Loucy (cell line): ENCODE data around the gene FAM193A.

ENCODE experiments used
- H2AFZ ChIP-seq: fragments of 200-600 bp; sonication (generic); 2 replicates; pipeline ENCODE4 v1.6.0; 2016; ENCODE audit warnings: antibody characterized with exemption, mild to moderate bottlenecking, low read length, moderate library complexity
- H3F3A ChIP-seq: fragments of 200-600 bp; 2 replicates; pipeline ENCODE4 v1.6.0; 2016; ENCODE audit warnings: antibody characterized with exemption, low read depth, mild to moderate bottlenecking
- H3K27me3 ChIP-seq: fragments of 200-600 bp; sonication (generic); 2 replicates; pipeline ENCODE4 v1.6.1; 2014; ENCODE audit warnings: low read length, mild to moderate bottlenecking; ENCODE audit not compliant: insufficient read depth, poor library complexity, severe bottlenecking
- H3K36me3 ChIP-seq: fragments of 200-600 bp; sonication (generic); 2 replicates; pipeline ENCODE4 v1.6.1; 2016; ENCODE audit warnings: low read length; ENCODE audit not compliant: insufficient read depth
- H3K4me1 ChIP-seq: fragments of 200-600 bp; sonication (generic); 2 replicates; pipeline ENCODE4 v1.5.1; 2014; ENCODE audit warnings: low read length, mild to moderate bottlenecking; ENCODE audit not compliant: insufficient read depth, poor library complexity, severe bottlenecking
- H3K4me2 ChIP-seq: fragments of 200-600 bp; sonication (generic); 2 replicates; pipeline ENCODE4 v1.6.0; 2014; ENCODE audit warnings: antibody characterized with exemption, low read length, low read depth, mild to moderate bottlenecking; ENCODE audit not compliant: poor library complexity, severe bottlenecking
- H3K4me3 ChIP-seq: fragments of 200-600 bp; sonication (generic); 2 replicates; pipeline ENCODE4 v1.5.1; 2014; ENCODE audit warnings: low read length, mild to moderate bottlenecking, mixed read lengths; ENCODE audit not compliant: poor library complexity, severe bottlenecking
- H3K79me2 ChIP-seq: fragments of 200-600 bp; sonication (generic); 2 replicates; pipeline ENCODE4 v1.6.1; 2014; ENCODE audit warnings: low read length; ENCODE audit not compliant: insufficient read depth
- H3K9ac ChIP-seq: fragments of 200-600 bp; sonication (generic); 2 replicates; pipeline ENCODE4 v1.6.0; 2014; ENCODE audit warnings: mild to moderate bottlenecking, low read depth, low read length, moderate library complexity; ENCODE audit not compliant: poor library complexity, severe bottlenecking
- H3K9me2 ChIP-seq: fragments of 200-600 bp; sonication (generic); replicated peaks from 2 replicates; pipeline ENCODE4 v1.6.1; 2016; ENCODE audit warnings: low read depth, low read length, mixed read lengths
- H3K9me3 ChIP-seq: fragments of 200-600 bp; sonication (generic); 2 replicates; pipeline ENCODE4 v1.6.1; 2014; ENCODE audit warnings: mild to moderate bottlenecking, antibody characterized with exemption, low read length, low read depth; ENCODE audit not compliant: insufficient read depth
- H4K20me1 ChIP-seq: fragments of 200-600 bp; sonication (generic); 2 replicates; pipeline ENCODE4 v1.6.0; 2014; ENCODE audit warnings: antibody characterized with exemption, low read length, mild to moderate bottlenecking; ENCODE audit not compliant: insufficient read depth, poor library complexity, severe bottlenecking
- EZH2phosphoT487 ChIP-seq: fragments of 200-600 bp; IDR thresholded peaks from 2 replicates; pipeline ENCODE4 v1.6.1; 2018; ENCODE audit warnings: antibody characterized with exemption, mild to moderate bottlenecking, moderate library complexity, borderline replicate concordance
- TF ChIP-seq, protein P1 (sequence below): fragments of 200-600 bp; sonication (generic); conservative IDR thresholded peaks from 2 replicates; pipeline ENCODE4 v1.5.1; 2014; ENCODE audit warnings: mild to moderate bottlenecking, antibody characterized with exemption, low read length

FAM193A gene

GRCh38 chr4:2489081-2489805 lies 47.2 kb upstream of the FAM193A start:
- H3K9ac ChIP-seq = no peak overlapping the region
- peaks cover 97% of the 10 kb centered on the region for H3K79me2 ChIP-seq
- H3K4me1 ChIP-seq = no peaks in the 10 kb centered on the region
- H3K4me2 ChIP-seq = no peak overlapping the region
- no peak for TF ChIP-seq EZH2phosphoT487
- TF ChIP-seq, protein P1, sequence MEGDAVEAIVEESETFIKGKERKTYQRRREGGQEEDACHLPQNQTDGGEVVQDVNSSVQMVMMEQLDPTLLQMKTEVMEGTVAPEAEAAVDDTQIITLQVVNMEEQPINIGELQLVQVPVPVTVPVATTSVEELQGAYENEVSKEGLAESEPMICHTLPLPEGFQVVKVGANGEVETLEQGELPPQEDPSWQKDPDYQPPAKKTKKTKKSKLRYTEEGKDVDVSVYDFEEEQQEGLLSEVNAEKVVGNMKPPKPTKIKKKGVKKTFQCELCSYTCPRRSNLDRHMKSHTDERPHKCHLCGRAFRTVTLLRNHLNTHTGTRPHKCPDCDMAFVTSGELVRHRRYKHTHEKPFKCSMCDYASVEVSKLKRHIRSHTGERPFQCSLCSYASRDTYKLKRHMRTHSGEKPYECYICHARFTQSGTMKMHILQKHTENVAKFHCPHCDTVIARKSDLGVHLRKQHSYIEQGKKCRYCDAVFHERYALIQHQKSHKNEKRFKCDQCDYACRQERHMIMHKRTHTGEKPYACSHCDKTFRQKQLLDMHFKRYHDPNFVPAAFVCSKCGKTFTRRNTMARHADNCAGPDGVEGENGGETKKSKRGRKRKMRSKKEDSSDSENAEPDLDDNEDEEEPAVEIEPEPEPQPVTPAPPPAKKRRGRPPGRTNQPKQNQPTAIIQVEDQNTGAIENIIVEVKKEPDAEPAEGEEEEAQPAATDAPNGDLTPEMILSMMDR = no peak
- no peaks in the 10 kb centered on the region for H3K9me3 ChIP-seq
- H3K4me3 ChIP-seq = no peak overlapping the region
- H3F3A ChIP-seq = no peaks in the 10 kb centered on the region
- peaks cover 98% of the 10 kb centered on the region for H4K20me1 ChIP-seq
- H3K9me2 ChIP-seq = no peaks in the 10 kb centered on the region
- no peak overlapping the region for H2AFZ ChIP-seq
- no peaks in the 10 kb centered on the region for H3K27me3 ChIP-seq
- H3K36me3 ChIP-seq = peaks cover 63% of the 10 kb centered on the region

- Histone ChIP-seq H3K27me3 (no peaks in the 10 kb centered on the region), H3K9ac (no peak overlapping the region), H3K36me3 (peaks cover 66% of the 10 kb centered on the region), H3K4me2 (no peak overlapping the region), H3F3A (no peaks in the 10 kb centered on the region), H4K20me1 (peaks cover 96% of the 10 kb centered on the region), H2AFZ (no peak overlapping the region), H3K4me3 (no peak overlapping the region), H3K9me3 (no peaks in the 10 kb centered on the region), H3K9me2 (no peaks in the 10 kb centered on the region), H3K4me1 (no peaks in the 10 kb centered on the region), H3K79me2 (peaks cover 97% of the 10 kb centered on the region)
- no peak for TF ChIP-seq EZH2phosphoT487
- TF ChIP-seq, protein P1 = no peak
Observed at GRCh38 chr4:2489841-2490552, 46.5 kb upstream of the FAM193A start.

DNA sequence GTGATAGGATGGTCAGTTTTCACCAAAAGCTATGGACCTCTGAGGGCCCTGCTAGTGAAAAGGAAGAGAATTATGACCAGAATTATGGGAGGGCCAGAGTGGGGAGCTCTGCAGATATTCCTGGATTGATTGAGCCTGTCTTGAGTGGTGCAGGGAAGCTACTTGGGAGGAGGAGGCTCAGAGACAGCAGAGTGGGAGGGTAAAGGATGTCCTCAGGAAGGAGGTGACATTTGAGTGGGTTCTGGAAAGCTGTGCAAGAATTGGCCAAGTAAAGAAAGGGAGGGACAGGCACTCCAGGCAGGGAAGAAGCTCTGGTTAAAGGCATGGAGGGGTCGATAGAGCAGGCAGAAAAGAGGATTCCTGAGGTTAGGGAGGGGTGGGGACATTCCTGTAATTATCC lies 43.5 kb upstream of the FAM193A start:
- Histone ChIP-seq H2AFZ (no peak overlapping the region), H3K9ac (no peak overlapping the region), H3F3A (no peaks in the 10 kb centered on the region), H3K9me3 (no peaks in the 10 kb centered on the region), H3K9me2 (no peaks in the 10 kb centered on the region), H3K4me3 (no peak overlapping the region), H3K79me2 (peaks cover 83% of the 10 kb centered on the region), H3K4me2 (no peak overlapping the region), H4K20me1 (peaks cover 84% of the 10 kb centered on the region), H3K36me3 (peaks cover 86% of the 10 kb centered on the region), H3K27me3 (no peaks in the 10 kb centered on the region), H3K4me1 (no peaks in the 10 kb centered on the region)
- TF ChIP-seq, protein P1 = no peak
- no peak for TF ChIP-seq EZH2phosphoT487
